ENCODE data around the gene TTYH2.

- TF ChIP-seq CTCF (IDR thresholded peaks at IDR 0.05; ENCODE audit: insufficient read depth, low read length, poor library complexity, severe bottlenecking) (no peak), EZH2phosphoT487 (conservative IDR thresholded peaks at IDR 0.05; ENCODE audit: low read length) (no peak)
Measured at GRCh38 chr17:74267579-74267978, 54.2 kb downstream of the TTYH2 start.
